Gastrocnemius medialis (tissue), 4 donors: ENCODE results near the gene SFMBT2.

ENCODE experiments used
- CTCF ChIP-seq, 5 experiments: fragments of 450-650 bp in 3 of 5; fragments of 200-600 bp in 2 of 5; sonication (generic) in 2 of 5; IDR thresholded peaks in 4 of 5; conservative IDR thresholded peaks in 1 of 5; 1 replicate in 4 of 5; 2 replicates in 1 of 5; pipeline ENCODE4 v1.5.1; 2016 to 2019; ENCODE audit warnings: antibody characterized with exemption in 5 of 5, mild to moderate bottlenecking in 3 of 5, moderate library complexity in 3 of 5
- POLR2A ChIP-seq, 2 donors: fragments of 450-650 bp; IDR thresholded peaks; one replicate each; pipeline ENCODE4 v1.6.1; 2017; ENCODE audit warnings: antibody characterized with exemption in 2 of 2, mild to moderate bottlenecking in 2 of 2, moderate library complexity in 2 of 2

GRCh38 chr10:7185367-7185690 is 225.5 kb downstream of the SFMBT2 start:
- TF ChIP-seq CTCF (IDR thresholded peaks at IDR 0.05 in 4 of 5, conservative IDR thresholded peaks at IDR 0.05 in 1 of 5) = no peak
- no peak for TF ChIP-seq POLR2A (IDR thresholded peaks at IDR 0.05)
